ENCODE data around the gene RASGRP3. TPM values are rescaled to one million over a fixed set of nuclear protein-coding genes. Genes with fewer than 3 reads are reported as not detected.

The RASGRP3 gene
- total and polyA plus RNA-seq, 2 donors (not counting 3 experiments of a cell fraction or from before 2014, with no cell fraction given) = 16.0 to 39.6 TPM

DNA sequence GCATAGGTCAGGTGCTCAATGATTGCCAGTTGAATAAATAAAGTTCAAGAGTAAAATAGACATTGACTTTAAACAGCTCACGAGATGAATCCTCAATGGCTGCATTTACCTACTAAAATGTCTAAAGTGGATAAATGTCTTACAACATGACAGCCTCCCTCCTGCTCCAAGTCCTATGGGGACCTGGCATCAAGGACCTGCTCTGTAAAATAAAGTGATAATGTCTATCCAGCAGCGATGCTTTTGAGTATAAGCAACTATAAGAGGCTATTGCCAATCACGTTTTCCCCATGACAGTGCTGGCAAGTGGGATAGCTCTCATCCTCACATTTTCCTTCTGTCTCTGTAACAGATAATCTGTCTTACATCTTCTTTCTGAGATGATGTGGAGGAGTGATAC lies 37.0 kb downstream of the RASGRP3 start:
- H2AFZ ChIP-seq (ENCODE audit: low read depth, low read length) = no peak overlapping the region
- H3K4me2 ChIP-seq (ENCODE audit: insufficient read depth, low read length) = no peak overlapping the region
- TF ChIP-seq MYC (IDR thresholded peaks at IDR 0.05; ENCODE audit: low read depth, low read length) (no peak), CTCF (IDR thresholded peaks at IDR 0.05; ENCODE audit: extremely low read depth in 1 of 2, insufficient read depth in 1 of 2, low read depth in 1 of 2, low read length in 2 of 2) (no peak), EZH2 (IDR thresholded peaks at IDR 0.05; ENCODE audit: borderline replicate concordance, low read depth, low read length, severe bottlenecking) (no peak), POLR2AphosphoS5 (IDR thresholded peaks at IDR 0.05; ENCODE audit: insufficient read depth, low read depth, low read length) (no peak), FOS (IDR thresholded peaks at IDR 0.05; ENCODE audit: borderline replicate concordance, insufficient read depth, low read length) (no peak), POLR2A (IDR thresholded peaks at IDR 0.05; ENCODE audit: low read depth, low read length) (no peak)
- TF ChIP-seq, protein P1, sequence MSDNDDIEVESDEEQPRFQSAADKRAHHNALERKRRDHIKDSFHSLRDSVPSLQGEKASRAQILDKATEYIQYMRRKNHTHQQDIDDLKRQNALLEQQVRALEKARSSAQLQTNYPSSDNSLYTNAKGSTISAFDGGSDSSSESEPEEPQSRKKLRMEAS (IDR thresholded peaks at IDR 0.05; ENCODE audit: insufficient read depth, insufficient read length) = no peak
- DNase-seq (ENCODE audit: low read depth, low spot score) (no peak), FAIRE-seq (no peak)
- H4K20me1 ChIP-seq (replicated peaks; ENCODE audit: control insufficient read depth, extremely low read depth, insufficient read depth, low read length) = no peaks in the 10 kb centered on the region
- H3K27me3 ChIP-seq (ENCODE audit: control insufficient read depth in 2 of 2, insufficient read depth in 2 of 2, low read length in 2 of 2) = no peaks in the 10 kb centered on the region
- H3K9ac ChIP-seq (replicated peaks; ENCODE audit: extremely low read depth, insufficient read depth, low read length) = no peak overlapping the region
- no TSS peak for BruUV-seq (replicated peaks)
- no peaks in the 10 kb centered on the region for H3K36me3 ChIP-seq (ENCODE audit: control insufficient read depth in 2 of 2, extremely low read depth in 1 of 2, insufficient read depth in 2 of 2, low read length in 2 of 2)
- no peak overlapping the region for H3K27ac ChIP-seq (ENCODE audit: insufficient read depth, low read depth, low read length)
- H3K79me2 ChIP-seq (ENCODE audit: control insufficient read depth, insufficient read depth, low read length) = no peaks in the 10 kb centered on the region
- H3K4me1 ChIP-seq (ENCODE audit: control insufficient read depth, extremely low read depth, insufficient read depth, low read length) = no peaks in the 10 kb centered on the region
- dilution Hi-C loops (cut with MboI; ENCODE audit: extremely low pct_ligation_motif_present, low sequenced_read_pairs) (no loop called here), intact Hi-C loops (cut with micrococcal nuclease) (no loop called here)
- no peaks in the 10 kb centered on the region for H3K9me1 ChIP-seq (replicated peaks; ENCODE audit: control insufficient read depth, extremely low read depth, insufficient read depth, low read length)
- ChIA-PET CTCF (no interaction called here), POLR2A (no interaction called here)
- no peak overlapping the region for H3K4me3 ChIP-seq (replicated peaks in 1 of 3; ENCODE audit: insufficient read depth in 1 of 3, low read depth in 1 of 3, low read length in 3 of 3)
- no peaks in the 10 kb centered on the region for H3K9me3 ChIP-seq (replicated peaks; ENCODE audit: control insufficient read depth, insufficient read depth, low read length)

Data from endothelial cell of umbilical vein (primary cell).